ENCODE data around the gene ENDOU. TPM values are rescaled to one million over a fixed set of nuclear protein-coding genes. Genes with fewer than 3 reads are reported as not detected.
"Not testable (repeated sequence)": the region's sequence is repeated elsewhere in the genome, so short reads cannot be mapped to it uniquely, and the experiment has no call there.

ENDOU gene
- total RNA-seq, 4 donors from 2014 or later: 2.1 to 2.7 (median 2.2) TPM

- TF ChIP-seq, protein P1, sequence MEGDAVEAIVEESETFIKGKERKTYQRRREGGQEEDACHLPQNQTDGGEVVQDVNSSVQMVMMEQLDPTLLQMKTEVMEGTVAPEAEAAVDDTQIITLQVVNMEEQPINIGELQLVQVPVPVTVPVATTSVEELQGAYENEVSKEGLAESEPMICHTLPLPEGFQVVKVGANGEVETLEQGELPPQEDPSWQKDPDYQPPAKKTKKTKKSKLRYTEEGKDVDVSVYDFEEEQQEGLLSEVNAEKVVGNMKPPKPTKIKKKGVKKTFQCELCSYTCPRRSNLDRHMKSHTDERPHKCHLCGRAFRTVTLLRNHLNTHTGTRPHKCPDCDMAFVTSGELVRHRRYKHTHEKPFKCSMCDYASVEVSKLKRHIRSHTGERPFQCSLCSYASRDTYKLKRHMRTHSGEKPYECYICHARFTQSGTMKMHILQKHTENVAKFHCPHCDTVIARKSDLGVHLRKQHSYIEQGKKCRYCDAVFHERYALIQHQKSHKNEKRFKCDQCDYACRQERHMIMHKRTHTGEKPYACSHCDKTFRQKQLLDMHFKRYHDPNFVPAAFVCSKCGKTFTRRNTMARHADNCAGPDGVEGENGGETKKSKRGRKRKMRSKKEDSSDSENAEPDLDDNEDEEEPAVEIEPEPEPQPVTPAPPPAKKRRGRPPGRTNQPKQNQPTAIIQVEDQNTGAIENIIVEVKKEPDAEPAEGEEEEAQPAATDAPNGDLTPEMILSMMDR (IDR thresholded peaks at IDR 0.05): no peak
- ATAC-seq (ENCODE audit: low FRiP score) (no peak), DNase-seq (ENCODE audit: low spot score) (no peak)
Observed at GRCh38 chr12:47689215-47689614, 36.1 kb downstream of the ENDOU start.

- DNase-seq (ENCODE audit: low spot score): no peak
- TF ChIP-seq, protein P1 (IDR thresholded peaks at IDR 0.05): no peak
- ATAC-seq (ENCODE audit: low FRiP score): no peak
Observed at GRCh38 chr12:47687636-47688035, 37.7 kb downstream of the ENDOU start.

- ATAC-seq (ENCODE audit: low FRiP score) (no peak), DNase-seq (ENCODE audit: low spot score) (no peak)
- TF ChIP-seq, protein P1 (IDR thresholded peaks at IDR 0.05): no peak
Observed at GRCh38 chr12:47686645-47687240, 38.5 kb downstream of the ENDOU start.

DNA sequence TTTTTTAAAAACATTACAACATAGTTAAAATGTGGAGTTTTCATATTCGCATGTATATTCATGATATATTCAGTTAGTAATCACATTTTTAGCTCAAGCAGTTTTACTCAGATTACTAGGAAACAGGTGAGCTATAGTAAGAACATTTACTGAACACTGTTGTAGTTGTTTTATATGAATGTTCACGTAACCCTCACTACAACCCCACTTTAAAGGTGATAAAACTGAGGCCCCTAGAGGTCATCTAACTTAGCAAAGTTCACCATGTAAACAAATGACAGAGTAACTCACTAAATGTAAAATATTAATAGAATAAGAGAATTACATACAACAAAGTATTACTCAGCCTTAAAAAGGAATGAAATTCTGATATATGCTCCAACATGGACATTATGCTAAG is 45.5 kb downstream of the ENDOU start:
- TF ChIP-seq, protein P1 (IDR thresholded peaks at IDR 0.05): no peak
- DNase-seq (ENCODE audit: low spot score) (no peak), ATAC-seq (ENCODE audit: low FRiP score) (no peak)

GRCh38 chr12:47672068-47672467 is 53.2 kb downstream of the ENDOU start:
- TF ChIP-seq, protein P1 (IDR thresholded peaks at IDR 0.05): no peak
- DNase-seq (ENCODE audit: low spot score) (no peak), ATAC-seq (ENCODE audit: low FRiP score) (no peak)

- ATAC-seq (ENCODE audit: low FRiP score); DNase-seq (ENCODE audit: low spot score): not testable (repeated sequence)
Observed at GRCh38 chr12:47667935-47668334, 57.4 kb downstream of the ENDOU start.

Other genes starting within 250 kb of the ENDOU start
- 10 to 100 TPM; 10.5 to 14.2 (median 12.7) TPM for gene RPAP3, start 19.5 kb downstream of the ENDOU start, total RNA-seq
- gene RAPGEF3, start 33.4 kb upstream of the ENDOU start, total RNA-seq: 100 to 1,000 TPM in 1 of 4 donors, 10 to 100 TPM in 3; 24.2 to 270 (median 59.1) TPM
- 10 to 100 TPM; 27.6 to 50.3 (median 48.1) TPM for gene SLC48A1, start 47.7 kb upstream of the ENDOU start, total RNA-seq
- gene HDAC7, start 94.4 kb upstream of the ENDOU start, total RNA-seq: 100 to 1,000 TPM in 1 of 4 donors, 10 to 100 TPM in 3; 40.3 to 102 (median 62.9) TPM
- gene VDR, start 179.5 kb upstream of the ENDOU start, total RNA-seq: 1 to 10 TPM; 2.8 to 10.0 (median 6.3) TPM
- 10 to 100 TPM; 27.3 to 87.5 (median 62.1) TPM for gene TMEM106C, start 238.1 kb upstream of the ENDOU start, total RNA-seq